PFSK-1 (cell line): ENCODE results near the gene MS4A18.

Source experiments
- FOXP2 ChIP-seq: optimal IDR thresholded peaks from 2 replicates; pipeline ENCODE3; 2011; ENCODE audit warnings: borderline replicate concordance, control low read depth, inconsistent platforms; ENCODE audit not compliant: insufficient read depth; ENCODE audit errors: extremely low read length, extremely low read depth
- POLR2AphosphoS5 ChIP-seq: IDR thresholded peaks from 2 replicates; pipeline ENCODE4 v1.6.1; 2012; ENCODE audit warnings: low read depth, mild to moderate bottlenecking, control low read depth, low read length, moderate library complexity
- REST ChIP-seq, 2 experiments: IDR thresholded peaks; 2 replicates each; pipeline versions ENCODE4 v1.6.1 to v1.8.0; 2011 to 2012; ENCODE audit warnings: low read depth in 2 of 2, low read length in 2 of 2, control low read depth in 1 of 2, inconsistent platforms in 1 of 2, mild to moderate bottlenecking in 1 of 2, moderate library complexity in 1 of 2; ENCODE audit not compliant: insufficient read depth in 1 of 2
- SIN3A ChIP-seq: IDR thresholded peaks from 2 replicates; pipeline ENCODE4 v1.6.1; 2012; ENCODE audit warnings: mild to moderate bottlenecking, low read length, moderate library complexity, borderline replicate concordance; ENCODE audit not compliant: insufficient read depth
- TAF1 ChIP-seq: IDR thresholded peaks from 2 replicates; pipeline ENCODE4 v1.6.1; 2012; ENCODE audit warnings: low read length, control low read depth, borderline replicate concordance; ENCODE audit not compliant: insufficient read depth

The MS4A18 gene

GRCh38 chr11:60780065-60780464, 55.5 kb downstream of the MS4A18 start:
- TF ChIP-seq REST (IDR thresholded peaks at IDR 0.05; ENCODE audit: insufficient read depth in 1 of 2, low read depth in 2 of 2, low read length in 2 of 2), result no peak

GRCh38 chr11:60780774-60781173, 56.3 kb downstream of the MS4A18 start:
- no peak for TF ChIP-seq FOXP2
- no peak for TF ChIP-seq POLR2AphosphoS5
- TF ChIP-seq SIN3A, result no peak
- no peak for TF ChIP-seq TAF1
- no peak for TF ChIP-seq REST (IDR thresholded peaks at IDR 0.05; ENCODE audit: insufficient read depth in 1 of 2, low read depth in 2 of 2, low read length in 2 of 2)

GRCh38 chr11:60781286-60781980, 56.9 kb downstream of the MS4A18 start:
- TF ChIP-seq TAF1 (no peak), REST (IDR thresholded peaks at IDR 0.05; ENCODE audit: insufficient read depth in 1 of 2, low read depth in 2 of 2, low read length in 2 of 2) (no peak), SIN3A (no peak), FOXP2 (no peak), POLR2AphosphoS5 (no peak)

- TF ChIP-seq REST (IDR thresholded peaks at IDR 0.05; ENCODE audit: insufficient read depth in 1 of 2, low read depth in 2 of 2, low read length in 2 of 2) (no peak), SIN3A (no peak), POLR2AphosphoS5 (no peak), TAF1 (no peak), FOXP2 (no peak)
These were observed 57.4 kb downstream of the MS4A18 start for GRCh38 chr11:60781981-60782316.

- no peak for TF ChIP-seq TAF1
- no peak for TF ChIP-seq SIN3A
- TF ChIP-seq FOXP2, result no peak
- no peak for TF ChIP-seq REST (IDR thresholded peaks at IDR 0.05; ENCODE audit: insufficient read depth in 1 of 2, low read depth in 2 of 2, low read length in 2 of 2)
- no peak for TF ChIP-seq POLR2AphosphoS5
These were observed 58.0 kb downstream of the MS4A18 start for GRCh38 chr11:60782393-60783140.
